Measurements from ENCODE around the gene CEMIP2. TPM values are rescaled to one million over a fixed set of nuclear protein-coding genes. Genes with fewer than 3 reads are reported as not detected.
"Not testable (repeated sequence)": the region's sequence is repeated elsewhere in the genome, so short reads cannot be mapped to it uniquely, and the experiment has no call there.

The CEMIP2 gene
- total RNA-seq, 1 experiment from 2014 or later: 17.7 TPM

GRCh38 chr9:71692337-71692736, 76.0 kb downstream of the CEMIP2 start:
- DNase-seq (ENCODE audit: unreplicated experiment): peak; percentile 70
- Mint-ChIP-seq H3K4me3 (ENCODE audit: unreplicated experiment) (no peak overlapping the region), H3K4me1 (ENCODE audit: insufficient read depth, unreplicated experiment) (peaks cover 13% of the 10 kb centered on the region), H3K36me3 (ENCODE audit: insufficient read depth, unreplicated experiment) (peaks cover 39% of the 10 kb centered on the region), H3K27ac (ENCODE audit: low read depth, unreplicated experiment) (no peak overlapping the region), H3K27me3 (ENCODE audit: insufficient read depth, unreplicated experiment) (no peaks in the 10 kb centered on the region), H3K9me3 (ENCODE audit: unreplicated experiment) (no peaks in the 10 kb centered on the region)
- no TSS peak for BruUV-seq (replicated peaks)
- TF ChIP-seq, protein P1, sequence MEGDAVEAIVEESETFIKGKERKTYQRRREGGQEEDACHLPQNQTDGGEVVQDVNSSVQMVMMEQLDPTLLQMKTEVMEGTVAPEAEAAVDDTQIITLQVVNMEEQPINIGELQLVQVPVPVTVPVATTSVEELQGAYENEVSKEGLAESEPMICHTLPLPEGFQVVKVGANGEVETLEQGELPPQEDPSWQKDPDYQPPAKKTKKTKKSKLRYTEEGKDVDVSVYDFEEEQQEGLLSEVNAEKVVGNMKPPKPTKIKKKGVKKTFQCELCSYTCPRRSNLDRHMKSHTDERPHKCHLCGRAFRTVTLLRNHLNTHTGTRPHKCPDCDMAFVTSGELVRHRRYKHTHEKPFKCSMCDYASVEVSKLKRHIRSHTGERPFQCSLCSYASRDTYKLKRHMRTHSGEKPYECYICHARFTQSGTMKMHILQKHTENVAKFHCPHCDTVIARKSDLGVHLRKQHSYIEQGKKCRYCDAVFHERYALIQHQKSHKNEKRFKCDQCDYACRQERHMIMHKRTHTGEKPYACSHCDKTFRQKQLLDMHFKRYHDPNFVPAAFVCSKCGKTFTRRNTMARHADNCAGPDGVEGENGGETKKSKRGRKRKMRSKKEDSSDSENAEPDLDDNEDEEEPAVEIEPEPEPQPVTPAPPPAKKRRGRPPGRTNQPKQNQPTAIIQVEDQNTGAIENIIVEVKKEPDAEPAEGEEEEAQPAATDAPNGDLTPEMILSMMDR (IDR thresholded peaks at IDR 0.05; ENCODE audit: unreplicated experiment): no peak
- ChIA-PET POLR2A (interaction anchor here (0.7 to 2.1 kb wide), 9 partner anchors 8 to 1090 kb away, joined by 3 to 16 read pairs (median 4); no protein-coding TSS in a partner anchor), CTCF (interaction anchor here (0.7 to 6.1 kb wide), 6 partner anchors 8 to 659 kb away, joined by 3 to 42 read pairs (median 4); no protein-coding TSS in a partner anchor)
- intact Hi-C loops (cut with micrococcal nuclease): no loop called here

GRCh38 chr9:71691576-71691975, 76.7 kb downstream of the CEMIP2 start:
- BruUV-seq (replicated peaks); H3K4me3 Mint-ChIP-seq (ENCODE audit: unreplicated experiment); DNase-seq (ENCODE audit: unreplicated experiment); H3K27ac Mint-ChIP-seq (ENCODE audit: low read depth, unreplicated experiment); H3K27me3 Mint-ChIP-seq (ENCODE audit: insufficient read depth, unreplicated experiment); intact Hi-C loops (cut with micrococcal nuclease); H3K9me3 Mint-ChIP-seq (ENCODE audit: unreplicated experiment): not testable (repeated sequence)
- ChIA-PET POLR2A (interaction anchor here (1.0 to 2.8 kb wide), 6 partner anchors 10 to 78 kb away, joined by 3 to 10 read pairs (median 4); no protein-coding TSS in a partner anchor), CTCF (interaction anchor here (0.9 to 6.1 kb wide), 4 partner anchors 9 to 128 kb away, joined by 3 to 42 read pairs (median 4); no protein-coding TSS in a partner anchor)
- peaks cover 13% of the 10 kb centered on the region for H3K4me1 Mint-ChIP-seq (ENCODE audit: insufficient read depth, unreplicated experiment)
- peaks cover 34% of the 10 kb centered on the region for H3K36me3 Mint-ChIP-seq (ENCODE audit: insufficient read depth, unreplicated experiment)

DNA sequence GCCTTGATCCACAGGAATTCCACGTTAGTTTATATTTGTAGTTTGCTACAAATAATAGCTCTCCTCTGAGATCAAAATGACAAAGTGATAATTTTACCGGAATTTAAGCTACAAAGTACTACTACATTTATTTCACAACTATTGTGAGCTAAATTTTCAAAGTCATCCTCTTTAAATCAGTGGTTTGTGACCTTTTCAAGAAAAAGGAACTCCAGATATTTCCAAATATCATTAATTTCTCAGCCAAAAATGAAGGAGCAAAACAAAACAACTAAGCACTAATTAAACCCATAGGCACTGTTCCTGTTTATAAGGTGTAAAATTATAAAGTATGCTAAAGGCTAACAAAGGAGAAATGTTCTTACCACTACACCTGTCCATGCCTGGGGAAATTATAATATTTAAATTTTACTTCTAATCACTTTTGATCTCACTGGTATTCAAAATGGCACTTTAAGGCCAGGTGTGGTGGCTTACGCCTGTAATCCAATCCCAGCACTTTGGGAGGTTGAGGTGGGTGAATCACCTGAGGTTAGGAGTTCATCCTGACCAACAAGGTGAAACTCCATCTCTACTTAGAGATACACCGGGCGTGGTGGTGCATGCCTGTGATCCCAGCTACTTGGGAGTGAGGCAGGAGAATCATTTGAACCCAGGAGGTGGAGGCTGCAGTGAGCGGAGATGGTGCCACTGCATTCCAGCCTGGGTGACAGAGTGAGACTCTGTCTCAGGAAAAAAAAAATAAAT, 77.5 kb downstream of the CEMIP2 start:
- no peak overlapping the region for H3K4me3 Mint-ChIP-seq (ENCODE audit: unreplicated experiment)
- TF ChIP-seq, protein P1 (IDR thresholded peaks at IDR 0.05; ENCODE audit: unreplicated experiment): no peak
- H3K27ac Mint-ChIP-seq (ENCODE audit: low read depth, unreplicated experiment): no peak overlapping the region
- ChIA-PET CTCF (interaction anchor here (0.7 to 6.1 kb wide), 8 partner anchors 9 to 406 kb away, joined by 3 to 42 read pairs (median 4); no protein-coding TSS in a partner anchor), POLR2A (interaction anchor here (0.9 to 2.8 kb wide), 6 partner anchors 10 to 220 kb away, joined by 3 to 10 read pairs (median 4); partner anchors contain the start of genes ABHD17B and C9orf85)
- peak; percentile 30 for DNase-seq (ENCODE audit: unreplicated experiment)
- intact Hi-C loops (cut with micrococcal nuclease): no loop called here
- peaks cover 30% of the 10 kb centered on the region for H3K36me3 Mint-ChIP-seq (ENCODE audit: insufficient read depth, unreplicated experiment)
- H3K9me3 Mint-ChIP-seq (ENCODE audit: unreplicated experiment): no peaks in the 10 kb centered on the region
- no TSS peak for BruUV-seq (replicated peaks)
- H3K4me1 Mint-ChIP-seq (ENCODE audit: insufficient read depth, unreplicated experiment): peaks cover 13% of the 10 kb centered on the region
- no peaks in the 10 kb centered on the region for H3K27me3 Mint-ChIP-seq (ENCODE audit: insufficient read depth, unreplicated experiment)

- Mint-ChIP-seq H3K36me3 (ENCODE audit: insufficient read depth, unreplicated experiment) (peaks cover 30% of the 10 kb centered on the region), H3K27me3 (ENCODE audit: insufficient read depth, unreplicated experiment) (no peaks in the 10 kb centered on the region), H3K9me3 (ENCODE audit: unreplicated experiment) (no peaks in the 10 kb centered on the region), H3K27ac (ENCODE audit: low read depth, unreplicated experiment) (no peak overlapping the region), H3K4me3 (ENCODE audit: unreplicated experiment) (no peak overlapping the region), H3K4me1 (ENCODE audit: insufficient read depth, unreplicated experiment) (peaks cover 13% of the 10 kb centered on the region)
- TF ChIP-seq, protein P1 (IDR thresholded peaks at IDR 0.05; ENCODE audit: unreplicated experiment): no peak
- POLR2A ChIA-PET: interaction anchor here (0.6 to 2.8 kb wide), 8 partner anchors 9 to 221 kb away, joined by 3 to 10 read pairs (median 4); partner anchors contain the start of genes ABHD17B and C9orf85
- CTCF ChIA-PET: interaction anchor here (0.7 to 6.1 kb wide), 9 partner anchors 8 to 405 kb away, joined by 3 to 42 read pairs (median 4); no protein-coding TSS in a partner anchor
- DNase-seq (ENCODE audit: unreplicated experiment): peak; percentile 55
- intact Hi-C loops (cut with micrococcal nuclease): no loop called here
- BruUV-seq (replicated peaks): no TSS peak
Measured at GRCh38 chr9:71690063-71690688, 78.1 kb downstream of the CEMIP2 start.

All from MCF 10A (cell line).